Measurements from ENCODE around the gene AHRR.

DNA sequence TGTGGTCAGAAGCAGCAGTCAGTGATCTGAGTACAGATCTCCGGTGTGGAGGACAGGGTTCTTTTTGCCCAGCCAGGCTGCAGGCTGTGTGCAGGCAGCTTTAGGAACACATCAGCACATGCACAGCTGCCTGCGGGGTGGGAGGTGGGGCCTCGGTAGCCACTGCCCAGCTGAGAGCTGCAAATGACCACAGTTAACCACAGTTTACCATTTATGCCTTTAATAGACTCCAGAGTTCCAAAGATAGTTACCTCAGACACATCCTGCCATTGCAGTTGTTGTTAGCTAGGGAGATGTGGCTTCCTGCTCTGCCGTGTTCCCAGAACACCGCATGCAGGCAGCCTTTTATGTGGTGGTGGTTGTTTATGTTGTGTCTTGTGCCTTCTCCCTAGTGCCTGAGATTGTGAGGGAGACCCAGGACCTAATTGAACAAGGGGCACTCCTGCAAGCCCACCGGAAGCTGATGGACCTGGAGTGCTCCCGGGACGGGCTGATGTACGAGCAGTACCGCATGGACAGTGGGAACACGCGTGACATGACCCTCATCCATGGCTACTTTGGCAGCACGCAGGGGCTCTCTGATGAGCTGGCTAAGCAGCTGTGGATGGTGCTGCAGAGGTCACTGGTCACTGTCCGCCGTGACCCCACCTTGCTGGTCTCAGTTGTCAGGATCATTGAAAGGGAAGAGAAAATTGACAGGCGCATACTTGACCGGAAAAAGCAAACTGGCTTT, 131.6 kb downstream of the AHRR start:
- TF ChIP-seq, protein P1, sequence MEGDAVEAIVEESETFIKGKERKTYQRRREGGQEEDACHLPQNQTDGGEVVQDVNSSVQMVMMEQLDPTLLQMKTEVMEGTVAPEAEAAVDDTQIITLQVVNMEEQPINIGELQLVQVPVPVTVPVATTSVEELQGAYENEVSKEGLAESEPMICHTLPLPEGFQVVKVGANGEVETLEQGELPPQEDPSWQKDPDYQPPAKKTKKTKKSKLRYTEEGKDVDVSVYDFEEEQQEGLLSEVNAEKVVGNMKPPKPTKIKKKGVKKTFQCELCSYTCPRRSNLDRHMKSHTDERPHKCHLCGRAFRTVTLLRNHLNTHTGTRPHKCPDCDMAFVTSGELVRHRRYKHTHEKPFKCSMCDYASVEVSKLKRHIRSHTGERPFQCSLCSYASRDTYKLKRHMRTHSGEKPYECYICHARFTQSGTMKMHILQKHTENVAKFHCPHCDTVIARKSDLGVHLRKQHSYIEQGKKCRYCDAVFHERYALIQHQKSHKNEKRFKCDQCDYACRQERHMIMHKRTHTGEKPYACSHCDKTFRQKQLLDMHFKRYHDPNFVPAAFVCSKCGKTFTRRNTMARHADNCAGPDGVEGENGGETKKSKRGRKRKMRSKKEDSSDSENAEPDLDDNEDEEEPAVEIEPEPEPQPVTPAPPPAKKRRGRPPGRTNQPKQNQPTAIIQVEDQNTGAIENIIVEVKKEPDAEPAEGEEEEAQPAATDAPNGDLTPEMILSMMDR (IDR thresholded peaks at IDR 0.05; ENCODE audit: poor library complexity): no peak
- no peak for TF ChIP-seq EZH2 (IDR thresholded peaks at IDR 0.05; ENCODE audit: borderline replicate concordance)
